T-cell (primary cell): Measurements from ENCODE around the gene AGGF1. TPM values are rescaled to one million over a fixed set of nuclear protein-coding genes. Genes with fewer than 3 reads are reported as not detected.
"Not testable (repeated sequence)": the region's sequence is repeated elsewhere in the genome, so short reads cannot be mapped to it uniquely, and the experiment has no call there.

ENCODE experiments used
- ATAC-seq, 4 experiments: fragments of 200-7000 bp in 3 of 4; fragments of 150-1000 bp in 1 of 4; cut with Tn5 transposase; replicated peaks in 1 of 4; 1 replicate in 3 of 4; 2 replicates in 1 of 4; pipeline ENCODE4 v1.10.0; 2021; ENCODE audit warnings: moderate library complexity in 3 of 4, mild to moderate bottlenecking in 2 of 4, moderate number of reproducible peaks in 1 of 4
- CTCF ChIA-PET, 2 donors: fragments of 300-600 bp; sonication (Branson Sonifier 250); formaldehyde crosslinking; loops; one replicate each; lab custom pipeline; 2022; ENCODE audit warnings: antibody characterized with exemption in 2 of 2; lab: Charles Lee
- POLR2A ChIA-PET, 2 donors: fragments of 300-600 bp; sonication (Branson Sonifier 250); formaldehyde crosslinking; loops; one replicate each; lab custom pipeline; 2022; ENCODE audit warnings: antibody characterized with exemption in 2 of 2; lab: Charles Lee
- DNase-seq, 35 experiments: peaks; one replicate each; pipeline versions ENCODE4 v3.0.0 to v3.0.0-alpha.2; 2013 to 2023
- H3K27ac ChIP-seq: one replicate; pipeline ENCODE4 v1.5.1; 2013; ENCODE audit warnings: low read length
- H3K27me3 ChIP-seq, 2 experiments: replicated peaks in 1 of 2; 1 replicate in 1 of 2; 2 replicates in 1 of 2; pipeline versions ENCODE4 v1.6.1 to v1.7.0; 2013; ENCODE audit warnings: low read length in 1 of 2, mixed read lengths in 1 of 2; ENCODE audit not compliant: control insufficient read depth in 2 of 2, insufficient read depth in 2 of 2; ENCODE audit errors: extremely low read depth in 1 of 2
- H3K36me3 ChIP-seq, 2 donors: 1 replicate in 1 of 2; 2 replicates in 1 of 2; pipeline versions ENCODE4 v1.6.1 to v1.7.0; 2013; ENCODE audit warnings: low read length in 1 of 2; ENCODE audit not compliant: control insufficient read depth in 2 of 2, insufficient read depth in 1 of 2; ENCODE audit errors: extremely low read depth in 1 of 2
- H3K4me1 ChIP-seq, 2 experiments: 1 replicate in 1 of 2; 2 replicates in 1 of 2; pipeline versions ENCODE4 v1.6.1 to v1.7.0; 2013; ENCODE audit warnings: low read length in 2 of 2, mixed read lengths in 1 of 2; ENCODE audit not compliant: insufficient read depth in 2 of 2, control insufficient read depth in 1 of 2; ENCODE audit errors: extremely low read depth in 1 of 2
- H3K4me3 ChIP-seq, 2 donors: 1 replicate in 1 of 2; 2 replicates in 1 of 2; pipeline versions ENCODE4 v1.5.1 to v1.7.0; 2013; ENCODE audit warnings: mild to moderate bottlenecking in 2 of 2, low read length in 1 of 2, moderate library complexity in 1 of 2; ENCODE audit not compliant: control insufficient read depth in 1 of 2; ENCODE audit errors: extremely low read depth in 1 of 2
- H3K9me3 ChIP-seq: 2 replicates; pipeline ENCODE4 v1.7.0; 2013
- H3K27ac Mint-ChIP-seq, 2 donors: one replicate each; pipeline ENCODE4 v1.8.0; 2020 to 2021; ENCODE audit warnings: mild to moderate bottlenecking in 2 of 2, mixed read lengths in 2 of 2
- H3K27me3 Mint-ChIP-seq, 2 donors: one replicate each; pipeline ENCODE4 v1.8.0; 2021 to 2022; ENCODE audit warnings: mixed read lengths in 2 of 2
- H3K36me3 Mint-ChIP-seq: one replicate; pipeline ENCODE4 v1.8.0; 2021; ENCODE audit warnings: mixed read lengths
- H3K4me1 Mint-ChIP-seq, 3 donors: one replicate each; pipeline ENCODE4 v1.8.0; 2020 to 2022; ENCODE audit warnings: mixed read lengths in 3 of 3, mild to moderate bottlenecking in 1 of 3
- H3K4me3 Mint-ChIP-seq, 3 donors: one replicate each; pipeline ENCODE4 v1.8.0; 2020 to 2022; ENCODE audit warnings: mild to moderate bottlenecking in 3 of 3, mixed read lengths in 3 of 3, moderate library complexity in 3 of 3
- H3K9me3 Mint-ChIP-seq, 3 donors: one replicate each; pipeline ENCODE4 v1.8.0; 2020 to 2022; ENCODE audit warnings: mixed read lengths in 3 of 3
- WGBS: methylation state at CpG from one replicate; pipeline ENCODE4 v1.1.5; 2013; ENCODE audit warnings: missing lambda C conversion rate; ENCODE audit not compliant: insufficient coverage; 5-methylcytosine and 5-hydroxymethylcytosine counted together
- total RNA-seq, 35 experiments: library from RNA in 6 of 35; stranded (reverse) in 6 of 35; fragments of 120-200 nt in 1 of 35; gene quantifications; one replicate each; pipeline versions ENCODE4 v1.2.1 to v1.2.4 and lab custom pipeline; 2013 to 2026

AGGF1 gene
- total RNA-seq, 5 donors from 2014 or later (not counting 1 experiment from before 2014, with no cell fraction given) = 16.7 to 32.7 (median 27.5) TPM

DNA sequence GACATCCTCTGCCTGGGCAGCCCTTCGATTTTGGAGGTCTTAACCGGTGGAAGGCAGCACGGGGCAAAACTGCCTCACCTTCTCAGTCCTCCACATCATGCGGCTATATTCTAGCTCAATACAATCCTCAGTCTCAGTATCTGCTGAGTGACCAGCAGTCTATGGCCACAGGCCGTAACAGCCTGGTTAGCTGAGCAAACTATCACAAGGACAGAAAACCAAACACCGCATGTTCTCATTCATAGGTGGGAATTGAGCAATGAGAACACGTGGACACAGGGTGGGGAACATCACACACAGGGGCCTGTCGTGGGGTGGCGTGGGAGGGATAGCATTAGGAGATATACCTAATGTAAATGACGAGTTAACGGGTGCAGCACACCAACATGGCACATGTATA lies 50.3 kb downstream of the AGGF1 start:
- peaks cover 6 to 11% (median 7%) of the 10 kb centered on the region in 3 donors for H3K4me1 Mint-ChIP-seq
- H3K27me3 ChIP-seq, H3K4me3 ChIP-seq, H3K4me1 ChIP-seq, H3K36me3 Mint-ChIP-seq, H3K4me3 Mint-ChIP-seq, H3K27me3 Mint-ChIP-seq, H3K27ac Mint-ChIP-seq, ATAC-seq, POLR2A ChIA-PET, CTCF ChIA-PET, H3K36me3 ChIP-seq, DNase-seq, H3K9me3 Mint-ChIP-seq, H3K27ac ChIP-seq, H3K9me3 ChIP-seq: not testable (repeated sequence)
- 91% methylated on average over 6 of the region's 11 CpGs for WGBS

DNA sequence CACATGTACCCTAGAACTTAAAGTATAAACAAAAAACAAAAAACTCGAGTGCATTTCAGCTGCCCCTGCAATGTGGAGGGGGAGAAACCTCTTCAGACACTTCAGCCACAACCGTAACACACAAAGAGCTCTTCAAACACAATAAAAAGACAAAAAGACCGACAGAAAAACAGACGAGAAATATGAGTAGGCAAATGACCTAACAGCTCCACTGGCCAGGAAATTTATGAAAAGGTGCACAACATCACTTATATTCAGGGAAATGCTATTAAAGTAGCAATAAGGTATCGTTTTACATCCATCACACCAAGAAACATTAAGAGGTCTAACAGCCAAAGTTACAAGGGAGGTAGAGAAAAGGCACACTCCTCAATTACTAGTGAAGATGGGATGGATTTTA lies 50.7 kb downstream of the AGGF1 start:
- H3K36me3 Mint-ChIP-seq = peaks cover 4% of the 10 kb centered on the region
- ChIA-PET CTCF (no interaction called here), POLR2A (no interaction called here)
- H3K9me3 Mint-ChIP-seq = no peaks in the 10 kb centered on the region
- ATAC-seq = no peak
- no peaks in the 10 kb centered on the region for H3K36me3 ChIP-seq
- H3K4me3 Mint-ChIP-seq = no peak overlapping the region
- no peak overlapping the region for H3K4me3 ChIP-seq
- peaks cover 6 to 12% (median 7%) of the 10 kb centered on the region in 3 donors for H3K4me1 Mint-ChIP-seq
- peaks cover 0 to 6% of the 10 kb centered on the region in 2 experiments for H3K4me1 ChIP-seq
- H3K9me3 ChIP-seq = no peaks in the 10 kb centered on the region
- no peak overlapping the region for H3K27ac Mint-ChIP-seq
- no peak overlapping the region for H3K27ac ChIP-seq
- no peaks in the 10 kb centered on the region for H3K27me3 Mint-ChIP-seq
- no peaks in the 10 kb centered on the region for H3K27me3 ChIP-seq
- WGBS = no CpG with 5 or more reads among the region's 5 CpGs
- no peak for DNase-seq

DNA sequence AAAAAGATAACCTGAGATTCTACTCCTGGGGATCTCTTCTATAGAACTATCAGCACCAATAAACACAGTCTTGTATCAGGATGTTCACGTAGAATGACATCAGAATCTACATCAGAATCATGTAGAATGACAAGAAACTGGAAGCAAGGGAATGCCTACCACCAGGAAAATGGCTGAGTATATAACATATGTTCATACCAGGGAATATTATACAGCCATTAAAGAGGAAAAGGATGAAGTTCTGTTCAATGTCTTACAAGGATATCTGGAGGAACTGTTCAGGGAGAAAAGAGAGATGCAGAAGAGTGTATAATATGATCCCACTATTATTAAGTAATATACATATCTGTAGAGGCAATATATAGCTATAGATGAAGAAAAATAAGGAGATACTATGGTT lies 52.1 kb downstream of the AGGF1 start:
- no peak overlapping the region for H3K27ac ChIP-seq
- POLR2A ChIA-PET = no interaction called here
- peaks cover 2 to 9% of the 10 kb centered on the region in 2 experiments for H3K4me1 ChIP-seq
- DNase-seq (no peak), ATAC-seq (no peak)
- peaks cover 0 to 2% of the 10 kb centered on the region in 2 donors for H3K27me3 Mint-ChIP-seq
- H3K4me3 Mint-ChIP-seq = no peak overlapping the region
- H3K27me3 ChIP-seq = peaks cover 0 to 8% of the 10 kb centered on the region in 2 experiments
- H3K27ac Mint-ChIP-seq = no peak overlapping the region
- WGBS = 100% methylated on average over 1 of the region's 1 CpG
- H3K4me1 Mint-ChIP-seq = peaks cover 3 to 13% (median 5%) of the 10 kb centered on the region in 3 donors
- no peaks in the 10 kb centered on the region for H3K36me3 ChIP-seq
- H3K36me3 Mint-ChIP-seq = peaks cover 4% of the 10 kb centered on the region
- CTCF ChIA-PET = interaction anchor here in 1 of 2 donors (0.7 kb wide), 1 partner anchor 23 kb away, joined by 4 read pairs; no protein-coding TSS in a partner anchor
- H3K9me3 Mint-ChIP-seq = no peaks in the 10 kb centered on the region
- H3K9me3 ChIP-seq = no peaks in the 10 kb centered on the region
- no peak overlapping the region for H3K4me3 ChIP-seq

DNA sequence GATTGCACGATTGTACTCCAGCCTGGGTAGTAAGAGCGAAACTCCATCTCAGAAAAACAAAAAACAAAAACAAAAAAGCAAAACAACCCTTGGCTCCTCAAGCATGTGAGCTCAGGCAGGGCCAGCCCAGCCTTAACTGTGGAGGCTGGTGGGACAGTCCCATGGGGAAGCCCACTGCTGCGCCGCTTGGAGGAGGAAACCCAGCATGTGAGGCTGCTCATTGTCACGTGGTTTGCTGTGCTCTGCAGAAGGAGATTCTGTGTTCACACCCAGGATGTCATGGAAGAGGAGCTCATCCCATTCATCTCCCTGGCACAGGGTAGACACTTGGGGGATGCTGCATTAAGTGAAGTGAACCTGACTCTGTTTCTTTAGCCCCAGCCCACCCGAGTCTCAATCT lies 52.9 kb downstream of the AGGF1 start:
- H3K9me3 Mint-ChIP-seq = no peaks in the 10 kb centered on the region
- no peaks in the 10 kb centered on the region for H3K9me3 ChIP-seq
- H3K4me1 Mint-ChIP-seq = peaks cover 7 to 16% (median 11%) of the 10 kb centered on the region in 3 donors
- H3K36me3 ChIP-seq = no peaks in the 10 kb centered on the region
- no peak overlapping the region for H3K4me3 Mint-ChIP-seq
- peaks cover 0 to 15% of the 10 kb centered on the region in 2 experiments for H3K27me3 ChIP-seq
- ChIA-PET POLR2A (no interaction called here), CTCF (no interaction called here)
- peaks cover 2 to 17% of the 10 kb centered on the region in 2 experiments for H3K4me1 ChIP-seq
- H3K27me3 Mint-ChIP-seq = peaks cover 0 to 3% of the 10 kb centered on the region in 2 donors
- H3K27ac Mint-ChIP-seq = no peak overlapping the region
- H3K36me3 Mint-ChIP-seq = peaks cover 4% of the 10 kb centered on the region
- ATAC-seq (no peak), DNase-seq (no peak)
- no peak overlapping the region for H3K4me3 ChIP-seq
- 77% methylated on average over 2 of the region's 6 CpGs for WGBS
- no peak overlapping the region for H3K27ac ChIP-seq

DNA sequence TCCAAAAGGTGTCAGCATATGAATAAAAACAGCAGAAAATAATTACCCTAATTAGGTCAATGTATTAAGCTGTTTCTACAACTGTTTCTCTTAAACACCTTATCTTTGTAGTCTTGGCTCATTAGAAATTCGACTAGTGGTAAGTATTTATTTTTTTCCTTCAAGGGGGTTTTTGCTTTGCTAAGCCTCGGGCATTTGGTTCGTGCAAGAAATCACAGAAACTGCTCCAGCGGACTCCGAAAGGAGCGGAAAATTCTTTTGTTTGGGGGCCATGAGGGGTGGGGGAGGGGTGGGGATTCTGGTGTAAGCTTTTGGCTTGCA lies 56.1 kb downstream of the AGGF1 start:
- Mint-ChIP-seq H3K9me3 (peaks cover 0 to 3% (median 0%) of the 10 kb centered on the region in 3 donors), H3K36me3 (peaks cover 4% of the 10 kb centered on the region), H3K4me1 (peaks cover 7 to 16% (median 13%) of the 10 kb centered on the region in 3 donors), H3K27me3 (peaks cover 3% of the 10 kb centered on the region in 2 donors), H3K27ac (no peak overlapping the region), H3K4me3 (peak overlapping the region; percentile 80 to 92 (median 86))
- Histone ChIP-seq H3K27ac (peak overlapping the region; percentile 5), H3K36me3 (no peaks in the 10 kb centered on the region), H3K4me3 (peak overlapping the region; percentile 70 to 77), H3K27me3 (peaks cover 0 to 16% of the 10 kb centered on the region in 2 experiments), H3K4me1 (peaks cover 2 to 19% of the 10 kb centered on the region in 2 experiments), H3K9me3 (no peaks in the 10 kb centered on the region)
- ChIA-PET CTCF (interaction anchor here in 1 of 2 donors (0.9 to 1.2 kb wide), 3 partner anchors 8 to 70 kb away, joined by 4 to 5 read pairs (median 5); no protein-coding TSS in a partner anchor), POLR2A (no interaction called here)
- WGBS = 58% methylated on average over 3 of the region's 6 CpGs
- ATAC-seq = peak in 1 of 4 experiments; percentile 27
- no peak for DNase-seq

DNA sequence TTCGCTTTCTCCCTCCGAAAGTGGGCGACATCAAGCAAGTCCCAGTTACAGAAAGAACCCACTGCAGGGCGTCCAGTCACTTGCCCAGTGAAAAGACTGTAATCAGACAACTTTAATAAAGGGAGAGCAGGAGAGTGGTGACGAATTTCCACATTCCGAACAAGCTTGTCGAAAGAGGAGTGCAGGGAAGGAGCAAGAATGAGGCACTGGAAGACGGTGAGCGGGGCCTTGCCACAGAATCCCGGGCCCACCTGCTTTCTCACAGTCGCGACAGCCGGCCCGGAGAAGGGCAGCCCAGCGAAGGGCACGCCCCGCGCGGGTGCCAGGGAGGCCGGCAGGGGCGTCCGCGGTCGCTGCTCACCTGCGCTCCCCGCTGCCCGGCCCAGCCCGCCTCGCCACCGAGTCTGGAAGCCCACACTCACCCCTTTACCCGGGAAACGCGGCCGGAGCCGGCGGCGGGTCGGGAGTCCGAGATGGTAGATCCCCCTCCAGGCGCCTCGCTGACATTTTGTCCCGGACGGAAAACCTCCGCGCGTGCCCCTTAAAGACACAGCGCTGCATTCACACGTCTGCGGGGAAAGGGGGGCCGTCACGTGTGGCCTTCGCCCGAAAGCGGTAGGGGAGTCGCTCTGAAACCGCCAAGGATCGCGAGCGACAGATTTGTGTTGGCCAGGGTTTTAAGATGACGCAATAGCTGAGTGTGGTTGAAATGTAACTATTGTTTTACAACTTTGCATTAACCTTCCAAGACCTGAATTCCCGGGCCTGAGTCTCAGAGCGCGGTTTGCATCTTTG lies 56.7 kb downstream of the AGGF1 start, which contains the start of gene ZBED3:
Gene ZBED3 (minus strand): TSS at position 597 of the 795 bp plus-strand sequence. CDS start 9,407 bp downstream, outside the sequence.
- H3K27ac ChIP-seq = peak within 1 kb of the TSS; percentile 21
- peaks cover 2 to 19% of the 10 kb centered on the region in 2 experiments for H3K4me1 ChIP-seq
- peaks cover 7 to 16% (median 13%) of the 10 kb centered on the region in 3 donors for H3K4me1 Mint-ChIP-seq
- H3K36me3 Mint-ChIP-seq = peaks cover 4% of the 10 kb centered on the region
- peak; percentile 23 to 81 (median 61) for DNase-seq
- peak within 1 kb of the TSS; percentile 70 to 77 for H3K4me3 ChIP-seq
- H3K4me3 Mint-ChIP-seq = peak within 1 kb of the TSS; percentile 80 to 92 (median 86)
- peaks cover 3% of the 10 kb centered on the region in 2 donors for H3K27me3 Mint-ChIP-seq
- ATAC-seq = peak; percentile 81 to 92 (median 84)
- H3K36me3 ChIP-seq = no peaks in the 10 kb centered on the region
- no peaks in the 10 kb centered on the region for H3K9me3 ChIP-seq
- H3K9me3 Mint-ChIP-seq = peaks cover 0 to 3% (median 0%) of the 10 kb centered on the region in 3 donors
- peaks cover 0 to 16% of the 10 kb centered on the region in 2 experiments for H3K27me3 ChIP-seq
- peak within 1 kb of the TSS in 1 of 2 donors; percentile 89 for H3K27ac Mint-ChIP-seq
- POLR2A ChIA-PET = interaction anchor here in 1 of 2 donors (0.6 kb wide), 1 partner anchor 57 kb away, joined by 4 read pairs; the partner anchor contains the start of gene AGGF1
- under 1% methylated on average over 51 of the region's 63 CpGs for WGBS
- CTCF ChIA-PET = interaction anchor here in 1 of 2 donors (0.6 to 1.2 kb wide), 6 partner anchors 9 to 371 kb away, joined by 3 to 6 read pairs (median 5); no protein-coding TSS in a partner anchor
